Measurements from ENCODE around the gene AGGF1.
"Not testable (repeated sequence)": the region's sequence is repeated elsewhere in the genome, so short reads cannot be mapped to it uniquely, and the experiment has no call there.

AGGF1 gene

GRCh38 chr5:77087484-77088261, 57.5 kb downstream of the AGGF1 start:
- DNase-seq = peak; percentile 38

- no peak for DNase-seq
These were observed 65.0 kb downstream of the AGGF1 start for GRCh38 chr5:77095189-77095588.

GRCh38 chr5:77101298-77101697, 71.1 kb downstream of the AGGF1 start:
- no peak for DNase-seq

GRCh38 chr5:77102549-77102948, 72.3 kb downstream of the AGGF1 start:
- no peak for DNase-seq

GRCh38 chr5:77103457-77103856, 73.3 kb downstream of the AGGF1 start:
- no peak for DNase-seq

GRCh38 chr5:77104813-77105212, 74.6 kb downstream of the AGGF1 start:
- no peak for DNase-seq

- DNase-seq = not testable (repeated sequence)
These were observed 76.8 kb downstream of the AGGF1 start for GRCh38 chr5:77107035-77107434.
